GM21786 (cell line): Measurements from ENCODE around the gene GABRB2.

Source experiments
- ATAC-seq: cut with Tn5 transposase; IDR thresholded peaks from one replicate; pipeline ENCODE4 v1.9.1; 2021; ENCODE audit not compliant: unreplicated experiment

The GABRB2 gene

DNA sequence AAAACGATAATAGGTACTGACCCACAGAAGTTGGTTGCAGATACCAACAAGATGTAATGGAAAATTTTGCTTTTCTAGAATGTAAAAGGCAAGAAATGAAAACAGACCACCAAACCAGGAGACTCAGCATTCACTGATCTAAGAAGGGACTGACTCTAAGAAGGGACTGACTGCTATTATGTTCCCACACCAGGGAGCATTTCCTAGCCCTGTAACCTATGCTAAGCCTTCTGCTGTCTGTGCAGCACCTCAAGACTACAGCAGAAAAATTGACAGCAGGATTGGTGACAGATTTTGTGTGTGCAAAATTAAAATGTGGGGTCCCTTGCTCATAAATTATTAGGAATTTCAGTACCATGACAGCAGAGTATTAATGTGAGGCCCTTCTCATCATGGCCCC lies 154.8 kb downstream of the GABRB2 start:
- ATAC-seq = no peak

DNA sequence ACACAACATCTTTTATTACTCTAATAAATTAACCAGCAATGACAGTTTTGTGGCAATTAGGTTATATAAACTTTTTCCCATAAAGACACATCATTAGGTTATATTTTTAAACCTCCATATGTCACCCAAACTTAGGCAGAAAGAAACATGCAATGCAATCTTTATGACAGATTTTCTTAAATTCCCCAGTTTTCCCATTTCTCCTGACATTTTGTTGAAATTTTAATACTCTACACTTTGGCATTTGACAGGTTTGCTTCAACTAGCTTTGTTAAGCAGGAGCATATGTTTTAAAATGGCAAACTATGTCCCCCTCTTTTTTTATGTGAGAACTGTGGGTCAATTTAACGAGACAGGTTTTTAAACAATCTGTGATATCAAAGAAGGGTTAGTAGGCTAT lies 155.5 kb downstream of the GABRB2 start:
- ATAC-seq = no peak

DNA sequence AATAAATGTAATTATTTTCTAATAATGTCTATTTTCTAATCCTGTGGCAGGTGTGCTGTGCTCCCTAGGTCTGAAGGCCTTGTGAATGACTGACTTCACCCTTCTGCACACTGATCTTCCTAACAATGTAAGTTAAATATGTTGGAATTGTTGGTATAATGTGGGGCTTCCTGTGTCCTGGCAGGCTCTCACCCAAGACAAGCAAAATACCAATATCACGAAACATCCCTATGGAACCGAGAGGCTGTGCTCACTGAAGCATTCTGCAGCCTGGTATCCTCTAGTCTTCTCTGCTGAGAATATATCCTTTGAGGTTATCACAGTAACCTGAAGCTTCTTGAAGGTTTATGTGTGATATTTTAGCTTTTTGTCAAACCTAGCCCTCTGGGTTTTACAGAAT lies 159.4 kb downstream of the GABRB2 start:
- ATAC-seq = no peak

DNA sequence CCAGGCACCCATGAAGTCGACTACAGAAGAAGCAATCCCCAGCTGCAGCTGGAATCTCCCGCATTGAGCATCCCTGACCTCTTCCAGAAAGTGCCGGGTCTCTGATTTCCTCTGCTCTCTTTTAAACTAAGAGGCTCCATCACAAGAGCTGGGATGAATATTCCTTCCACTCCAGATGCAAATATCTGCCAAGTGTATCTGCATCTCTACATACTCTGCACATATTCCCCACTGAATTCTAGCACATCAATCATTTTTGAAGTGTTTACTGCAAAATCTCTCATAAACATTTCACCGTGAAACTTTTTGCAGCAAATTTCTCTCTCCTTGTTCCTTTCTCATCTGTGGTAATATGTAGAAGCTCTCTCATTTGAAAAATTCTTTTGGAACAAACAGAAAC lies 161.5 kb downstream of the GABRB2 start:
- no peak for ATAC-seq

DNA sequence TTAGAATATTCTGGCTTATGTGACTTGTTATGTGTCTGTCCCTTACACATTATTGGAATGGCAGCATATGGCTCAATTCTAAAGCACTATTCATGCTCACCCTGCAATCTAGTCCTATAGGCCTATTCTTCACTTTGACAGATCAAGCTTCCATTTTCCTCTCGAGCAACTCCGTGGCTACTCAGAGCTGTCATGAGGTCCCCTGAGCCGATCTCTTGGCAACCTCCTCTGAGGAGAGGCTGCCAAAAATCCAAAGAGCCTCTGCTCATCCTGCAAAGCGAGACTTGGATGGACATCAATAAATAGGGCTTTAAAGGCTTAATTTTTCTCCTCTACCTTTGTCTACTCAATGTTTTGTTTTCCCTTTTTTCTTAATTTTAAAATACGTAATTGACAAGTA lies 163.8 kb downstream of the GABRB2 start:
- ATAC-seq = no peak

DNA sequence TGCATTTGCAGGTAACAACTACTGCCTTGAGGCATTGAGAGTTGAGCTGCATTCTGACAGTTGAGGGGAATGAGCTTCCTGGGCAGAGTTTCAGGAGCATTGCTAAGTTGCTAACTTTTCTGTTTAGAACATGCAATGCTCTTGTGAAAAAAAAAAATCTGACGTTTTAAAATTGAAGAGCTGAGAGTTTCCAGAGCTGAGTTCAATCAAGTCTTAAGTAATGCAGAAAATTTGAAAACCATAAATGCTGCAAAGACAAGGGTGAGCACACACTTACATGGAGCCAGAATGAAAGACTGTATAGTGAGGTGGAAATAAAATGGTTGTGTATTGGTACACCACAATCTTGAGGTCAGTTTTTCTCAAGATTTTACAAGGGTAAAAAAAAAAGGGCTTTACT lies 166.0 kb downstream of the GABRB2 start:
- no peak for ATAC-seq

DNA sequence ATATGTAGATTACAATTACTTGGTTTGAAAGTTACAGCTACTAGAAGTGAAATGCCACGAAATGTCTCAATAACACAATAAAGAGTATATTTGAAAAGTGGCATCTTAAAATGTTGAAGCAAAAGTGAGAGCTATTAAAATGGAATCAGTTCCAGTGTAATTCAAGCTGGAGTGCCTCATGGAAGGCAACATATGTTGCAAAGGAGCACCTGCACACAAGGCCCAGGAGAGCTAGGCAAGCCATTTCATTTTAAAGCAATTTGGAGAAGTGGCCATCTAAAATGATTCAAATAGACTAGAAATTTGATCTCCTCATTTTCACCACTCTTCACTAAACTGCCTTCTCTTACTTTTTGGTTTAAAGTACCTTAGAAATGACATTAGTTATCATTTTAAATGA lies 167.8 kb downstream of the GABRB2 start:
- no peak for ATAC-seq

DNA sequence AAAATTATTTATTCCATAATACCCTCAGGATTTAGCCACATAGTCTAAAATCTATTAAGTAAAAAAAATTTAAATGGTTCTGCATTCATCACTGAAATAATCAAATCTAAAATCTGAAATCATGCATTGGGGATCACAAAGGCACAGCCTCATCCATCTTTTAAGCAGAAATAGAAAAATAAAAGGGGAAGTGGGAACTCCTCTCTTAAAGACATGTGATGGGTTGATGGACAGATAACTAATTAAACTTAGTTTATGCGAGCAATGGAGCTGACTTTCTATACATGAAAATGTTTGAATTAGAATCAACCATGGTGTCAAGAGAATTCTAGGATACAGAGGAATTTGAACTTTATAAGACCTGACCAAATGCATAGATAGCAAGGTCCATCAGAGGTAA lies 170.5 kb downstream of the GABRB2 start:
- ATAC-seq = no peak

DNA sequence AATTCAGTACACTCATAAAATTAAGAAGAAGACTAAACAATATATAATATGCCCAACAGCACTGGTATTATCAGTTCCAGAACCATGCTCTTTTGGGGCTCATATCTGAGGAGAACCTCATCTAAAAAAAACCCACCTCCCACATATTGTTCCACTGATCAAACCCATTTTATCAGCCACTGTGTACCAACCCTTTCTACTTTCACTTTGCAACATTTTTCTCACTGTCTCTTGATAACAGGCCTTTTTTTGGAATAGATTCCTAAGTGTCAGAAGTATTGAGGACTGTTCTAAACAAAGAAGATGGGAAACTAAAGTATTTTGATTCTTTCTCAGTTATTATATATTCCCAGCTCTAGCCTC lies 173.2 kb downstream of the GABRB2 start:
- ATAC-seq = no peak

DNA sequence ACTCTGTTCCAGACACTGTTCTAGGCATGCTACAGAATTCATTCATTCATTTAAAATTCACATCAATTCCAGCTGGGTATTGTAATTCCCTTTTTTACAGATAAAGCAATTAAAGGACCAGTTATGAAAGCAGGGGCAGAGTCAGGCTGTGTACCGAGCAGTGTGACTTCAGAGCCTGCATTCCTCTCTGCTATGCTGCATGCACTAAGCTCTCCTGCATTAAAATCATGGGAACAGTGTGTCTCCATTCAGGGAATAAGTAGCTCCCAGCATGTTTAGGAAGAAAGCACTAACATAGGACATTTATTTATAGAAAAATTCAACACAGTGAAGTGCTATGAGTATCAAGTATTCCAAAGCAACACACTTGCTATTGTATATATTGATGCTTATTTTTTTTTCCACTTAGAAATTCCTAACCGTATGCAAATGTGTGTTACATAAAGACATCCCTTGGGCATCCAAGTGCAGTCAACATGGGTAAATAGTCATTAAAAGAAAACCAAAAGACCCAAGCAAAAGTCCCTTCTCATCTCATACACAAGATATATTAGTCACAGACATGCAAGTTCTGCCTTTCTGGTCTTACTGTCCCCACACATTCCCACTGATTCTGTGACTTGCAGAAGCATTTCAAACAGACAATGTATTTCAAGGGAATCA lies 173.7 kb downstream of the GABRB2 start:
- no peak for ATAC-seq

DNA sequence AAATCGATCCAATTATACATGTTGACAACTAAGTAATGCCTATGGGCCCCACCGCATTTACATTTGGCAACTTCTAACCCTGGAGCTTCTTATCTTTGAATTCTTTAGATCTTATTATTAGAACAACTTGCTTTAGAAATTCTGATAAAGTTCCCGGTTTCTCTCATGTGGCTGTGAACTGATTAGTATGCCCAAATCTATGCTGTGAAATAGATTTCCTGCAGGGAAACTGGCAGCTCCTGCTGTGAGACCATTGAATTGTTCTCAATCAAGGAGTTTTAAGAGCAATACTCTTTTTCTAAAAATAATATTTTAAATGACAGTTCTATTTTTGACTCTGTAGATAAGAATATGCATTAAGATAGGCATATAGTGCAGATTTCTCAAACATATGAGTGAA lies 177.5 kb downstream of the GABRB2 start:
- ATAC-seq = no peak

DNA sequence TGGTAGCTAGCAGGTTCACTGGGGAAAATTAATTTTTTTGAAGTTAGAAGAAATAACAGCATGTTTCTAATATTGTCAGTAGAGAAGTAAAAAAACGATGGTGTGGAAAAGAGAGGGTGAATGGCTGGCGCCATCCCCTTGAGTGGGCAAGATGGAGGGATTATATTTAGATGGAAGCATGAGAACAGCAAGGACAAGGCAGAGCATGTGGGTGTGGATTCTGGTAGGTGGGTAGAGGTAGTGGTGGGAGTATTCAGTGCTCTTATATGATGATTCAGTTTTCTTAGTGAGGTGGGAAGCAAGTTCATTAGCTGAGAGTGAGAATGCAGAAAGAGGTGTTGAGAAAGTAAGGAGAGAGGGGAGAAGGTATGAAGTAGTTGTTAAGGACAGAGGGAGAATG lies 188.1 kb downstream of the GABRB2 start:
- ATAC-seq = no peak

DNA sequence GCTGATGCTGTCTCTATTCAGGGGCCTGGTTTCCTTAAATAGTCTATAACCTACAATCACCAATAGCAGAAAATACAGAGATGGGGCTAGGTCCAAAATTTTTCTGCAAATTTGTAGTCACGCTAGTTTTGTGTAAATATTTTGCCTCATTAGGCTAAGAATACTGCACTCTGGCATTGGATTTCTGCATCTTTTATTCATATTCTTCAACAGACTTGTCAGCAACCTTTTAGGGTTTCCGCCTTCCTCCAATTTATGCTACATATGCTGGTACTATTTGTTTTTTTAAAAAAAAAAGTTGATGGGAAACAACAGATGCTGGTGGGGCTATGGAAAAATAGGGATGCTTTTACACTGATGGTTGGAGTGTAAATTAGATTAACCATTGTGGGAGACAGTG lies 202.3 kb downstream of the GABRB2 start:
- no peak for ATAC-seq

DNA sequence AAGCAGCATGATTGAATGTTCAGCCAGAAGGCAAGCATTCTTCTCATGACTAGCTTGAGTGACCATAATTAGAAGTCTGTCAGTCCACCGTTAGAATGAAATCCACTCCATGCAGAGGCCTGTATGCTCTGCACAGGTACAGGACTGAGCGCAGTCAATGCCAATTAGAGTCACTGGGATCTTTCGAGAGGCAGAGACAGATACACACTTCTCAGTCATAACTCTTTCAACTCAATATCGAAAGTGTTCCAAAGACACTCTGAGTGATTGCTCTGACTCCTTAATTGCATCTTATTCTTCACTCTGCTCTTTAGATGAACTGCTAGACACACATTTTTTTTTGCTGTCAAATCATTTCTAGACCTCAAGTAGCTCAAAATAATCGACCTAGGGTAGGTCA lies 203.6 kb downstream of the GABRB2 start:
- no peak for ATAC-seq

DNA sequence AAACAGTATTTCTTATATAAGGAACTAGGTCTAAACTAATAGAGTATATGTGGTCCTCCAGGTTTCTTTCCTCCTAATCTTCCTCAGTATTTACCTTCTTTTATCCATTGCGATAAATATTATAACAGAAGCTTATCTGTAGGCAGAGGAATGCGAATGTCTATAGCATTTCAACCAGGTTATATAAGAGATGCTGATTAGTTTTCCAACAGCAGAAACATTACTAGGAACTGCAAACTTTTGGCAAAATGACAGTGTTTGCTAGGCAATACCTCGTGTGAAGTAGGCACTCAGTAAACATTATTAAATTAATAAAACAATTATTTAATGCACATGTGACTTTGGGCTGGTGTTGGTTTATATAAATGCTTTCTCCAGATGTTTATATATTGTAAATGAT lies 206.5 kb downstream of the GABRB2 start:
- ATAC-seq = no peak

DNA sequence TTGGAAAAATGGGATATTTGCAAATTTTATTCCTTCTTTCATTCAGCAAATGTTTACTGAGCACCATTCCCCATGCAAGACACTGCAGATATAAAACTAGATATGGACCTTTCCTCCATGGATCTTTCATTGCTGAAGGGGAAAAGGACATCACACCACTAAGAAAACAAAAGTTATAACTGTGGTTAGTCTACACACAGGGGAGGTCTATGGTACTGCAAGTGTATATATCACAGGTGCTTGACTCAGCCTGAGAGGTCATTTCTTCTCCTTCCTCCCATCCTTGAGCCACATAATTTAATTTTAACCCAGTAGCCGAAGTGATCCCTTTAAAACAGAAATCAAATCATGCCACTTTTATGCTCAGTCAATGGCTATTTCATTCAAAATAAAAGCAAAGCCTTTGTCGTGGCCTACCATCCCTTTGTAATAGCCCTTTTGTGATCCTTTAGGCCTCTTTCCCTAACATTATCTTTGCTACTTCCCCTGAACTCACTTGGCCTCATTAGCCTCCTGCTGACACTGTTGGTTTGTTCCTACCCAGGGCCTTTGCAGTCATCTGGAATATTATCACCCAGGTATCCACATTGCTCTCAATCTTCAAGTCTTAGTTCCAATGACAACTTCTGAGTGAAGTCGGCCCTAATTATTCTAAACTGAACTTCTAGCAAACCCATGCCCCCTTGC lies 213.2 kb downstream of the GABRB2 start:
- no peak for ATAC-seq

DNA sequence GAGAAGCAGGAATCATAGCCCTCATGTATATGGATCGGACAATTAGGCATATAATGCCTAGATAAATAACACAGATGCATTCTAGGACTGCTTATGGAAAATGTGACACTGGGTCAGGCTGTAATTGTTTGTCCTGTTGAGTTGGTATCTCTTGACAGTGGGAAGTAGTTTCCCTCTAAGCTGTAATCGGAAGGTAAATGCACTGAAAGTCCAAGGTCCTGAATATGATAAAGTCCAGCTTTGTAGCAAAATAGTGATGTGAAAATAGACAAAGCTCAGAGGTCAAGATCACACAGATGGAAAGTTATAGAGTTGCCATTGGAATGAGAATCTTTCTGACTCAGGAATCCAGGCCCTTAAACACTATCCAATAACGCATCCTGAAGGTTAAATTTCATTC lies 214.2 kb downstream of the GABRB2 start:
- no peak for ATAC-seq

DNA sequence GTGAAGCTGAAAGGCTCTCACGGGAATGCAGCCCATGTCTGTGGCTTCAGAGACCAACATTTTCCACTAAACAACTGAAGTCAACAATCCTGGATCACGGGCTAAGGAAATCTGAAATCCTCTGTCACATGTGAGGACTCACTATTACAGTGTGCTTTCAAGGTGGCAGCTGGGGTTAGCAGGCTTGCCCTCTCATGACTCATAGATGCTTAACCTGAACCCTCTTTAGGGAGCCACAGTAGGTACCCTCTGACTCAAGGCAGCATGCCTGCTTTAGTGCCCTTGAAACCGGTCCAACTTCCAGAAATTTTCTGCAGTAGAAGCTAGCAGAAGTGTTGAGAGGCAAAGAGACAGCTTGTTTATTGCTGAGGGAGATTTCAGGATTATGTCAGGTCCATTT lies 232.5 kb downstream of the GABRB2 start:
- no peak for ATAC-seq

DNA sequence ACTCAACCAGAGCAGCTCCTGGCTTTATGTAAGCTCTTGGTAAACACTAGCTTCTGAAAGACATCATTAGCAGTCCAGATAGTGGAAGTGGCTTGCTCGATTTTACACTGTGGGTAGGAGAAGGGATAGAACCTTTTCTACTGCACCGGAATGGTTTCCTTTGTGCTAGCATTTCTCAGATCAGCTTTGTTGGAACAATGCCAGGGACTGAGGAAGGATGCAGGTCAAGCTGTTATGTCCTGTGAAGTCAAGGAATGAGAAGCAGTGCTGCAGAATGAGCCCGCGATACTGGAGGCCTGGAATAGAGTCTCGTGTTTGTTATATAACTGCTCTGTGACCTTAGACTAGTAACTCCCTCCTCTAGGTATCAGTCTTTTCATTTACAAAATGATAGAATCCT lies 233.6 kb downstream of the GABRB2 start:
- ATAC-seq = no peak

DNA sequence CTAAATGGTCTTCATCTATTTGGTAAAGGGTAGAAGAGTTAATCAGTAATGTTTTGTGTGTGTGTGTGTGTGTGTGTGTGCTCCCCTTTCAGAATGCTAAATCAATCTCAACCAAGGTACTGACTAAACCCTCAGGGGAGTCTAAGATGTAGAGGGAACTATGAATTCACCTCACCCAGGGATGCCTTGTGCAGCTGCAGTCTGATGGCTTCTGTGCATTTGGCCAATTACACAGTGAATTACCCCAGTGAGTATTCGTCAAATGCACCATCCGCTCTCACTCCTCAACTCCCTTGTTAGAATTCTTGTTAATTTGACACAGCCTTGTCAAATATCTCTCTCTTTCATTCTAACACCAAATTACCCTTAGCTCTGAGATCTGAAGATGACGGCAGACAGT lies 234.6 kb downstream of the GABRB2 start:
- ATAC-seq = peak; percentile 39

DNA sequence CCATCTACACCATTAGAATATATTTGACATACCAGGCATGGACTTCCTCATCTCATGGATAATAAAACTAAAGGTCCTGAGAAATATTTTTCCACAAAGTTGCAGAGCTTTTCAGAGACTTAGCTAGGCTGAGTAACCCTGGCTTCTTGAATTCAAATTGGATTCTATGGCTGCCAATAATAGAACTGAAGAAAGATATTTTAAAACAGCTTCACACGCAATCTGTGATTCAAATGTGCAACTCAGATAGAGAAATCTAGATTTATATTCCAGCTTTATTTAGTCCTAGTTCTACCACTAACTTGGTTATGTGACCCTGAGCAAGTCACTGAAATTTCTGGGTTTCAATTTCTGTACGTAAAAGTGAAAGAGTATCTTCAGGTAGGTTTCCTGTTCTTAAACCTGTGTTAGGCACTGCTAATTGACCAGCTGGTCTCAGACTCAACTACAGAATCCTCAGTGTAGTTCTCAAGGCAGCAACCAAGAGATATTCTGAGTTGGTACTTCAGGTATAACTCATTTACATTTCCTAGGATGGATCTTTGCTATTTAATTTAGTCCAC lies 235.3 kb downstream of the GABRB2 start:
- ATAC-seq = peak; percentile 93

DNA sequence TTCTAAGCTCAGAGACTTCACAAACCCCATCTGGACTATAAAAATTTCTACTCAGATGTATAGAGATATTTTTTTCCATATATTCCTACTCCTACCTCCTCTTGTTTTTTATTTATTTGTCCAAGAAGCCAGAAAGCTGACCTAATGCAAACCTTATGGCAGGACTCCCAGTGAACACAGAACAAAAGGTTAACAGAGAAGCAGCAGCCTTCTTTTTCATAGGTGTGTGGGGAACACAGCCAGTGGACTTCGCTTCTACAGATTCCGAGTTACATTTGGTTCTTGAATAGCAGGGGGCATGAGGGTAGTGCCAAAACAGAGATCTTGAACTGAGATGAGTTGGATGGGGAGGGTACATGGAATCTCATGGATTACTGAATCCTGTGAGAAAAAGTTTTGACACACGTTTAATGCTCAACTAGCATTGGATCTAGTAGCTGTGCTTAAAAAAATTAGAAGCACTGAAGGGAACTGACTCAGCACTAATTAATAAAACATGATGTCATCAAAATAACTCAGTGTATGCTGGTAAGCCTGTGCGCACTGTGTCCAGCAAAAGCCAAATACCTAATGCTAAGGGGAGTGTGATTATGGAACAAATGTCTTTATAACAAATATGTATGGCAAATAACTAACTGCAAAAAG lies 240.1 kb downstream of the GABRB2 start:
- no peak for ATAC-seq
